Non-pigmented ciliary epithelial cell (primary cell): ENCODE measurements around the gene DLG1.

Experiments used
- DNase-seq: peaks from one replicate; pipeline ENCODE4 v3.0.0-alpha.2; 2010; ENCODE audit warnings: low read depth

Gene DLG1

DNA sequence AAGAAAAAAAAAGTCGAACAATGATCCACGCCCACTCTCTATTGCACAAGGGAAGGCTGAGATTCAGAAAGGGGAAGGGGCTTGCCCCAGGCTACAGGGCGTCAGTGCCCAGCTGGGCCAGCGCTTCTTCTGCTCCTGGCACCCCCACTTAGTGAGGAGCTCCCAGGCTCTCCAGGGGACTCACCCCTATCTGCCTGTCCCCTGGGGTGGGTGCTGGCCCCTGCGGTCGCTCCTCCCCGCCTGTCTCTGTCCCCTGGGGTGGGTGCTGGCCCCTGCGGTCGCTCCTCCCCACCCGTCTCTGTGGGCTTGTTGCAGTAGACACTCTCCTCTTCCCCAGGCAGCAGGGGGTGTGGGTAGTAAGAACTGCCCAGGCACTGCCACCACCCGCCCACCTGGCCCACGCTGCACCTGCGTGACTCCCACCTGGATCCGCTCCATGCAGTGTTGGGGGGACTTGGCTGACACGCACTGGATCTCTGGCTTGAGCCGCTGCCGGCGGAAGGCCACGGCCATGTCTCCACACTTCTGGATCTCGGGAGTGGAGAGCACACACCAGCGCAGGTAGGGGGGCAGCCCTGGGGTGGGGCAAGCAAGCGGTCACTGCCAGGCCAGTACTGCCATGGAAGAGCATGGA, 283.4 kb downstream of the DLG1 start:
- DNase-seq: no peak

DNA sequence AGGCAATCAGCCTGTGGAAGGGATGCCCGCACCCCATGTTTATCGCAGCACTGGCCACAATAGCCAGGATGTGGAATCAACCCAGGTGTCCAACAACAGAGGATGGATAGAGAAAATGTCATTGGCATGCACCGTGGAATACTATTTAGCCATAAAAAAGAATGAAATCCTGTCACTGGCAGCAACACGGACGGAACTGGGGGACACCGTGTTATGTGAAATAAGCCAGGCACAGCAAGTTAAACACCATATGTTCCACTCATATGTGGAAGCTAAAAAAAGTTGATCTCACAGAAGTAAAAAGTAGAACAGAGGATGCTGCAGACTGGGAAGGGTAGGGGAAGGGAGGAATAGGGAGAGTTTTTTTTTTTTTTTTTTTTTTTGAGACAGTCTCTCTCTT, 284.4 kb downstream of the DLG1 start:
- no peak for DNase-seq

DNA sequence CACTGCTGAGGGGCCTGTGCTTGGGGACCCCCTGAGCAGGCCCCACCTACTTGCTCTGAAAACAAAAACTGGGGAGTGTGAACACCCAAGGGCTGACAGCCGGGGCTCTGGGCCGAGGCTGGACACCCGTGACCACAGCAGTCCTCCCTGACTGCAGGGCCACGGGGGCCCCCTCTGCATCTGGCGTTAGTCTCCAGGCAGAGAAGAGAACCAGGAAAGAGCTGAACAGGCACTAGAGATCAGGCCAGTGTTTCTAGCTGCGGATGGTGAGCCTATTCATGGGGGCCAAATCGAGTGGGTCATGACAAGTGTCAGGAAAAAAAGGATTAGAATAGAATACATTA, 285.9 kb downstream of the DLG1 start:
- no peak for DNase-seq

DNA sequence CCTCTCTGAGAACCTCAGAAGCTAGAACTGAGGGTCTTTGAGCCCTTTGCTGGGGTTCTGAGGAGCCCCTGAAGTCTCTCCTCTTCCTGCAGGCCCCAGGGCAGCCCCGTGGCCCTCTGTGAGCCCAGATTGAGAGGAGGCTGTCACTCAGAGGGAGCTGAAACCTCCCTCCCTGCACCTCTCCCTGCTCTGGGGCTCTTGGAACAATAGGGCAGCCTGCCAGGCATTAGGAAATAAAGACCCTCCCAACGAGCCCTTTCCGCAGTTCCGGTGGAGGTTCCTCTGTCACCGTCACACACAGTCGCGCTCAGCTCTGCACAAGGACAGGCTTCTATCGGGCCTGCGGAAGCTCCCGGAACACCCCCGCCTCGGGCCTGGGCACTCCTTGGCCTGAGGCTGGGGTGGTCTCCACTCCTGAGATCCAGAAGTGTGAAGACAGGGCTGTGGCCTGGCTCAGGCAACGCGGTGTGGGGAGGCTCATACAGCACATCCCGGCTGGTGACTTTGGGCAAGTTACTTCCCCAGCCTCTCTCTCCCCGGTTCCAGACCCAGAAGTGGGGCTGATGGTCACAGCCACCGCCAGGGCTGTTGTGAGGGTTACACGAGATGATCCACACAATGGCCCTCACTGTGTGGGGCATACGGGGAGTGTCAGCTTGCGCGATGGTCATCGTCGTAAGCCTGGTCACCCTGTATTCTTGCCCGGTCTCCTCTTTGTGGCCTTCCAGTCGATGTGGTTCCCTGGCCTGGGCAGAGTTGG, 286.5 kb downstream of the DLG1 start:
- DNase-seq: no peak

DNA sequence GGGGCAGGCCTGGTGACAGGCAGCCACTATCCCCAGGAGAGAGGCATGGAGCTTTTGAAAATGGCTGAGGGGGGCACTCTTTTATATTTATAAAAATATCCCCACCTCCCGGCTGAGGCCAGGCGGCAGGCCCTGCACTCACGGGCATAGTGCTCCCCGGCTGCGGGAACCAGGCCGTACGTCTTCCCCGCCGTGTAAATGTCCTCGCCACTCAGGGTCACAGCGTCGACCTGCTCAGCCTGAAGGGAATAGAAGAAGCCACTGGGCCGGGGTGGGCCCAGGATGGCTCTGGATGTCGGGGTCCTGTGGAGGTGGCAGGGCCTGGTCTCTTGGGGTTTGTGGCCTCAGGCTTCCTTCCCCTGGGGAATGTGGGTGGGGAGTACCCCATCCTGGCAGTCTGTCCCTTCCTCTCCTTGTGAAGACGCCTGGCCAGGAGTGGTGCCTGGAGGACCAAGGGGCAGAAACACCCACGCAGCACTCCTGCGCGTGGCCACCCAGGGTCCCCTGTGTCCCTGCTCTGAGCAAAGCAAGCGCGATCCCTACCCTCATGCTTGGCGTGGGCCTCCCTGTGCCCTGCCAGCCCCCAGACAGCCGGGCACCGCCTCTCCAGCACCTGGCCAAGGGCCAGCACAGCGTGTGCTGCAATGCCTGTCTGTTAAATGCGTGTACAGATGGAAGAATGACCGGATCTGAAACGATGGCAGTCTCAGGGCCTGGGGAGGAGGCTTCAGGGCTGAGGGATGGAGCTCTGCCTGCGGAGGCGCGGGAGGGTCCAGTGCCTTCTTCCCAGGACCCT, 287.7 kb downstream of the DLG1 start:
- DNase-seq: no peak

DNA sequence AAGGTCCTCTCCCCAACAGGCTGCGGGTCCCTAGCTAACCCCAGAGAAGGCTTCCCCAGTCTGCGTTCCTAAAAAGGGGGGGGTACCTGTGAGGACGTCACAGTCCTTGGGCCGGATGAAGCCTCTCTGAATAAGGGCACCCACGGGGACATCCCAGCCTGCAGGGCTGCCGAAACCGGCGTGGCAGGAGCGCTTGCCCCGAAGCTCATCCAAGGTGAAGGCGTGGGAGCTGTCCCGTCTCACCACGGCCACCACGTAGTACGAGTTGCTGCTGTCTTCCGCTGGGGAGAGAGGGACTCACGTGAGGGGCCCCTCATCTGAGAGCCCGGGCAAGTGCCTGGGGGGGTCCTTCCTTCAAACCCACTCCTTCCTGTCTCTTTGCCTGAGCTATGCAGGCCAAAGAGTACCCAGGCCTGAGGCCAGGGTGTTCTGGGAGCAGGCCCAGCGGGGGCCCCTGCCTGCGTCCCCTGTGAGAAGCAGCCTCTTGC, 288.8 kb downstream of the DLG1 start:
- DNase-seq: no peak

DNA sequence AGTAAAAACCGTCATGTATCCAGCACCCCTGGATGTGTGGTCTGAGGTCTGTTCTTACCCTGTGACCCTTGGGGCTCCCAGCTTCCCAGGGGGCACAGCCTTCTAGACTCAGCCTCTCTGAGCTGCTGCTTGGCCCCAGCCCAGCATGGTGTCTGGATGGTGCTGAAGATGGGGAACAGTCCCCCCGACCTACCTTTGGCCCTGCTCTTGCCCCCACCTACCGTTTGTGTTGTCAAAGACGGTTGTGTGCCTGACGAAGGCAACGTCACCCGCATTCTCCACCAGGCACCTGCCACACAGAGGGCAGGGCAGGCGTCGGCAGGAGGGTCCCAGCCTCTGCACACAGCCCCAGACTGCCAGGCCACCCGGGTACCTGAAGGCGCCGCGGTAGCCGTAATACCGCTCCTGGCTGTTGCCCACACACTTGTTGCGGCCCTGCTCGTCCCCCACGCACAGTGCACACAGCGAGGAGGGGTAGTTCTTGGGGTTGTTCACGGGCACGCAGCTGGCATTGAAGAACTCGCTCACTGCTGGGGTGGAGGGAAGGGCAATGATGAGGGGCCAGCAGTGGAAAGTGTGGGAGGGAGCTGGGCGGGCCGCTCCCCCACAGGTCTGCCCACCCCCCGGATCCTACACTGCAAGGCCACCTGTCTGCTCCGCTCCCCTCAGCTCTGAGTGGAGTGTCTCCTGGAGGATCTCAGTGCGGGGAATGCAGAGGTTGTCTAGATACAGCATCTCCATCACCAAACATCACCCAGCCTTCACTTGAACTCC, 289.8 kb downstream of the DLG1 start:
- no peak for DNase-seq

DNA sequence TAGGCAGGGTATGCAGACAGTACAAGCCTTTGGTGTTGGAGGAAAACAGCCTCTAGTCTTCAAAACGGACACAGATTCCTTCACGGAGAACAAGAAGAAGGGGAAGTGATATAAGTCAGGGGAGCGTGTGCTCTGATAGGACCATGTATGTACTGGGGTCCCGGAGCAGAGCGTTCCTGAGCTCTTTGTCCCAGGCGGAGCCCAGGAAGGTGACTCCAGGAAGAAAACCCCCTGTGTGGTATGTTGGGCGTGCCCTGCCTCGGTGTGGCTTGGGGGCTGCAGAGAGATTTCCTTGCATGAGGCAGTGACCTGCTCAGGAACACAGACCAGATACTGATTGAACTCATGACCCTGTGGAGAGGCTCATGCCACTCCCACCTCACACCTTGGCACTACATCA, 290.5 kb downstream of the DLG1 start:
- DNase-seq: no peak

DNA sequence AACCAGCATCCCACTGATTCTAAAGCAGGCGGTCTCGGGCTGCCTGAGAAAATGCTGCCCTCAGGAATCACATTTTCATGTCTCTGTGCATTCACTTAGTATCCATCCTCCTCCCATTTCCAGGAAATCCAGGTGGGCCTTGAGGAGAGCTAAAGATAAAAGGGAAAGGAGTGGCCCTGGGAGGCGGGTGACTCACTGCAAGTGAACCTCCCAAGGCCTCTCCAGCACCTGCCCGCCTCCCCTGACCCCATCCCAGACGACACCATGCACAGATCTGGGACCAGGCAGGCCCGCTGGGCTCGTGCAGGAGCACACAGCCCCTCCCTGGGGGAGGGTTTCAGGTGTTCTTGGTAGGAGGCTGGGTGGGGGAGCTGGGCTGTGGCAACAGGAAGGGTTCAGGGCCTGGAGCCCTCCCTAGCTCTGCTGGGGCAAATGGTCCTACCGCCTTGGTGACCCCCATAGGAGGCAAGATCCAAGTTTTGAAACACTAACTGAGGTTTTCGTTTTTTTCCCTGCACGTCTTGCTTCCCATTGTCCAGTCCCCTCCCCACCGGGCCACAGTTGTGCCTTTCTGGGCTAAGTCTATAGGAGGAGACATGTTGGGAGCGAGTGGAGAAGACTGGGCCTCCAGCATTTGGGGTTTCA, 291.0 kb downstream of the DLG1 start:
- DNase-seq: no peak

DNA sequence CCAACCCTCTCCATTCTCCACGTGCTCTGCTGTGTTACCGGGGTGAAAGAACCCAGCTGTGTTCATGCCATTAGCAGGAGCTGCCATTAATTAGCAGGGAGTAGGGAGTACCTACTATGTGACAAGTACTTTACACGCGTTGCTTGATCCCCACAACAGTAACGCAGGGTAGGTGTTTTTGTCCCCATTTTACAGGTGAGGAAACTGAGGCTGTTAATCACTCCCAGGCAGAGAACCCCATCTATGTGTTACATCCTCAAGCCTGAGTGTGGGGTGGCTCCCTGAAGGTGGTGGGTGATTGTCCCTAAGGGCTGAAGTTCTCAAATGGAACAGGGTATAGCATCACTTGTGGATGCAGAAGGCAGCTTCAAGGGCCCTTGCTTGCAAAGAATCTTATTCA, 291.6 kb downstream of the DLG1 start:
- DNase-seq: no peak

DNA sequence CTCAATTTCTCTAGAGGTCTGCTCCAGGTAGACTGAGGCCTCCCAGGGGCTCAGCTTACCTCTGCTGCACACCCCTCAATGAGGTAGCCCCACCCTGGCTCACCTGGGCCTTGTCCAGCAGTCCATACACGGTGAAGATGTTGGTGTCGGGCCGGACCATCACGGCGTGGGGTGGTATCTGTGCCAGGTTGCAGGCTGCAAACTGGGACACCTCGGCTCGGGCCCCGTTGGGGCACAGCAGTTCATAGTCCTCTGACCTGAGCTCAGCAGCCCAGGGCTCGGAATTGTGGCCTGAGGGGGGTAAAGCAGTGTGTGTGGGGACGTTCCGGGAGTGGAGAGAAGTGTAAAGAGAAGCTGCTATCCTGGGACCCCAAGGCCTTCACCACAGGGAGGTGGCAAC, 292.0 kb downstream of the DLG1 start:
- no peak for DNase-seq

DNA sequence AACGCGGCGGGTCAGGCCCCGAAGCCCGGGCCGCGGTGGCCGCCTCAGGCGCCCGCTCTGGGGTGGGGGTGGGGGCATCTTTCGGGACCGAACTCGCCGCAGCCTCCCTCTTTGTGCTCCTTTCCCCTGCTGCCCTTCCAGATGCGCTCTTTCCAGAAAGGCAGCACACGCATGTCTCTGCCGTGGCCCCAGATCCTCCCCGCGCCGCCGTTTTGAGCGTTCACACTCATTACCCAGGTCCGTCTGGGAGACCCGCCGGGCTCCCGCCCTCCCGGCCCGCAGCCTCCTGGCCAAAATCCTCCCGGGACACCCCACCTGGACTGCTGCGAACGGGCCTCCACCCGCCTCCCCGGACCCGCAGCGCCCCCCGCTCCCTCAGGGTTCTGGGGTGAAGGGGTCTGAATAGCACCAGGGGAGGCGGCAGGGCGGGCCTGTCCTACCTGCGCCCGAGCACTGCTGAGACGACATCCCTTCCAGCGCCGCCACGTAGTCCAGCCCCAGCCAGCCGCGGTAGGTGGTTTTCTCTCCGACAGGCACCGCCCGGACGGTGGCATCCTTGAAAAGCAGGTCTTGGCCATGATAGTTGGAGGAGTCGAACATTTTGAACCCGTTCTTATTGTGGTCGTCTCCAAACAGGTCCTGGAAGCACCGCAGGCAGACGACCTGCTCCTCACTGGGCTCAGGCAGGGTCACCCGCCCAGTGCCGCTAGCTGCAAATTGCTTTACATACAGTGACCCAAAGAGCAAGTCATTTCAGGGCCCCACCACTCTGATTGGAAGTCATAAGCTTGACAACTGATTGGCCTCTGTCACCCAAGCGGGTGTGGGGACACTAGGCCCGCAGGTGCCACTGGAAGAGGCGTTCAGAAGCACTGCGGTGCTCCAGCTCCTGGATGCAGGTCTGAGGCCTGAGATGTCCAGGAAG, 294.7 kb downstream of the DLG1 start:
- no peak for DNase-seq

DNA sequence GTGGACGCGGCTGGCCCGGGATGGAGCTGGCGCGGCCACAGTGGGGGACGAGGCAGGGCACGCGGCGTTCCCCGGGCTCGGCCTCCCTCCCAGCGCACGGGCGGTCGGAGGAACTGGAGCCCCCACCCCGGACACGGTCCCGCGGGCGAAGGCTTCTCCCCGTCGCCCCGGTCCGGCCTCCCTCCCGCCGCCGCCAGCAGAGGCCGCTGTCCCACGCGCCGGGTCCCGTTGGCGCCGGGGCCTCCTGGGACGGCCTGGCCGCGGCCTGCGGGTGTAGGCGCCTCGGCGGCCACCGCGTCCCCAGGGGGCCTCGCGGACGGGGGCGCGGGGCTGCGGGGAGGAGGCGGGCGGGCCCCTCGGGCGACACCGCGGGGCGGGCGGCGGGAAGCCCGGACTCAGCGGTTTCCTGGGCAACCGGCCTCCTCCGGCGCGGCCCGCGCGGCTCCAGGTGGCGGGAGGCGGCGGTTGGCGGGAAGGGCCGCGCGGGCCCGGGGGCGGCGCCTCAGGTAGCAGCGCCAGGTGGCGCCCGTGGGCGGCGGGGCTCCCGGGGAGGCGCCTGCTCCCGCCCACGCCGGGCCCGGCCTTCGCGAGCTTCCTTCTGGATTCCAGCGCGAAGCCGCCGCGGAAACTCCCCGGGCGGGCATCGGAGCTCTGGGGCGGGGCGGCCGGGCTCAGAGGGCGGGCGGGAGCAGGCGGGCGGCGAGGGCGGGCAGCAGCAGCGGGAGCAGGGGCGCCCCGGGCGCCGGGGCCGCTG, 295.5 kb downstream of the DLG1 start:
- DNase-seq: no peak

DNA sequence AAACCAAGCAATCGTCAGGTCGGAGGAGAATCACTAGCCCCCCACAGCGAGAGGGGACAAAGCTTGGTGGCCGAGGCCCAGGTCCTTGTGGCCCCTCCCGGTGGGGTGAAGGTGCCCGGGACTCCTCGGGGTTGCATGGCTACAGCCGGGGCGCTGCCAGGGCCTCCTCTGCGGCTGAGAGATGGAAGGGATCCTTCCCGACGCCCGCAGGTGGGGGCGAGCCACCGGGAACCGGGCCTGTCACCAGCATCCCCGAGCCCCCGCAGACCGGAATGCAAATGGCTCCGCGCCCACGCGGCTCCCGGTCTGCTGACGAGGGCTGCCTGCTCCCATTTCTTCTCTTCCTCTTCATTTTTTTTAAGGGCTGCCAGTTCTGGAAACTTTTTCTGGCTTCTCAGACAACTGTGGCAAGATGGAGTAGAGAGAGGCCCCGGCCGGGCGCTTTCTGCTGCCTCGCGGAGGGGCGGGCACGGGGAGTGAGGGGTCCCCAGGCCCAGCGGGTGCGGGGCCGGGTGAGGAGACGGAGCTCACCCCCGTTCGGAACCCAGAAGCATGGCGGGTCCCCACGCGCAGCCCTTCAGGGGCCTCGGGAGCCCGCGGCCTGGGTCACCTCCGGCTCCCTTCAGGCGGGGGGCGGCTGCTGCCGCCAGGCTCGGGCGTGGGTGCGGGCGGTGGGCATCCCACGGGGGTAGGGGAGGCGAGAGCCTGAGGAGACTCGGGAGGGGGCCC, 296.3 kb downstream of the DLG1 start:
- no peak for DNase-seq

DNA sequence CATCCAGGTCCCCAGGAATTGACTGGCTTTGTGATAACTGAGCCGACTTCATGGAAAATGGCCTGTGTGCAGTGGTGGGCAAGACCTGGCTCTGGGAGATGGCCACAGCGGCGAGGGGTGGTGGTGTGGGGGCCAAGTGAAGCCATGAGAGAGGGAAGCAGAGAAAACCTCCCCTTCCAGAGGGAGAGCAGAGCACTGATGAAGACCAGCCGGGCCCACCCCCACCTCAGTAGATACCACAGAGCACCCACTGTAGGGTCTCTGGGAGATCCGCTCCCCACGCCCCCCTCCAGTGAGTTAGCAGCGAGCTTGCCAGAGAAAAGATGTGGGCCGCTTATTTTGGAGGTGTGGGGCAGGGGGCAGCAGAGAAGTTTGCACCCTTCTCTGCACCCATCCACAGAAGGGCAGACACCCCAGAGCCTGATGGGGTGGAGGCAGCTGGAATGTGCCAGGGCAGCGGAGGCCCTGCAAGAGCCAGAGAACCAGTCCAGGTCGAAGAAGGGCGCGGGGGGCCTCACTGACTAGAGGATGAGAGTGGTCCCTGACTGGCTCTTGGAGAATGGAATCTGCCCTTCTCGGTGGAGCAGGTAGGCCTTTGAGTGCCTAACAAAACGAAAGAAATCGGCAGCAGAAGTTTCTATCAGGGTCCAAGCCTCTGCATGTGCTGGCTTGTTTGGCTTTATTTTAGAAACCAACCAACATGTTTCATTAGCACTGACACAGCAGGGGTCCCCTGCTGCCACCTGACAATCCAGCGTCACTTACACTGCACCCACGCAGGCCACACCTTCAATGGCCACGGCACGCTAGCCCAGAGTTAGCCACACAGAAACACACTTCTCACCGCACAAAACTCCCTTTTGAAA, 297.1 kb downstream of the DLG1 start:
- no peak for DNase-seq

DNA sequence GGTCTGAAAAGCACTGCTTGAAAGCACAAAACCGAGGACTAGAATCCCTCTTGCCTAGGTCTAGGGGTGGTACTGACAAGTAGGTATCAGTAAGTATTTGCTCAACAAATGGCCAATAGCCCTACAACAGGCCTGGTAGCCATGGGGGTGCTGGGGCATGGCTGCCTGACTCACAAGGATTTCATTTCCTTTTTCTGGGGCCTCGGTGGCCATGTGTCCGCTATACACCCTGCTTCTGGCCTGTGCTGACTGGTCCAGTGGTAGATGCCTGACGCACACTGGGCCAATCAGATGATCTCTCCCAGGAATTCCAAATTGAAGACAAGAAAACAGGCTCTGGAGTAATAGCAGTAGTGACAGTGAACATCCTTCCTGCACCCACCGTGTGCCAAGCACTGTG, 298.2 kb downstream of the DLG1 start:
- no peak for DNase-seq

DNA sequence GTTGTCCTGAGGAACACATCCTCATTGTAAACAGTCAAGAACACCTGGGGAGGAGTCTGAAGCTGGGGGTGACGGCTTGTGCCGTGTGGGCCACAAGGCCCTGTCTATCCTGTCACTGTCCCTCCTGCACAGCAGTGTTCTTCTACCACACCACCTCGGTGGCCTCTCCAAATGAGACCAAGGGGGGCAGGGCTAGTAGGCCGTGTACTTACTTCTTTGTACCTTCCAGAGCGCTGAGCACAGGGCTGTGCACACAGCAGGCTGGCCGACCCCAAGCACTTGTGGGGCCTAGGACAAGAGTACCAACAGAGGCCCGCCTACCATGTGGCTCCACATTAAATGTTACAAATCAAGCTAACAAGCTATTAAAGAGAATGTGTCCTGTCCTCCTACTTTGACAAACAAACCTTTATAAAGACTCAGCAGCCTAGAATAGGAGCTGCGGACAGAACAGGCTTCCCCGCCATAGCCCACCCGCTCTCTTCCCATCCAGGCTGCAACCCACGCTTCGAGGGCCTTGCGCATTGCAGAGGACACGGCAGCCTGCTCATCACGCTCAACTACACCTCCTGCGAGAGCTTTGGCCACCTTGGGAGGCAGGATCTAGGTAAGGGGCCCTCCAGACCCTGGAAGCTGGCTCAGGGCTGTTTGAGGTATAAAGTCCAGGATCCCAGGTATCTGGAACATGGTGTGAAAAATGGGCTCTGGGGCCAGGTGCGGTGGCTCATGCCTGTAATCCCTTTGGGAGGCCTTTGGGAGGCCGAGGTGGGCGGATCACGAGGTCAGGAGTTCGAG, 299.2 kb downstream of the DLG1 start:
- DNase-seq: no peak
